GM12878 (cell line): ENCODE results near the gene BRIX1. TPM values are rescaled to one million over a fixed set of nuclear protein-coding genes. Genes with fewer than 3 reads are reported as not detected.
"Not testable (repeated sequence)": the region's sequence is repeated elsewhere in the genome, so short reads cannot be mapped to it uniquely, and the experiment has no call there.

ENCODE experiments used
- ATAC-seq: fragments of 200-7000 bp; cut with Tn5 transposase; 3 replicates; pipeline ENCODE4 v1.9.1; 2020; ENCODE audit warnings: mild to moderate bottlenecking, moderate library complexity
- BruUV-seq: library from RNA; stranded (reverse); fragments of 400-500 nt; replicated peaks from 2 replicates; lab custom pipeline; 2021; lab: Mats Ljungman, UMichigan
- CTCF ChIA-PET: fragments of 300-600 bp; sonication (Branson Sonifier 250); formaldehyde crosslinking; extraction: SDS; loops from one replicate; lab custom pipeline; 2021; ENCODE audit warnings: inconsistent platforms; lab: Yijun Ruan, JAX
- POLR2A ChIA-PET: fragments of 350-600 bp; formaldehyde crosslinking; extraction: SDS; loops from one replicate; lab custom pipeline; 2021; ENCODE audit warnings: inconsistent platforms; lab: Charles Lee
- RAD21 ChIA-PET: fragments of 300-600 bp; sonication (Branson Sonifier 250); formaldehyde crosslinking; loops from one replicate; lab custom pipeline; 2023; ENCODE audit warnings: antibody characterized with exemption; ENCODE audit not compliant: unreplicated experiment; lab: Charles Lee
- SMC1A ChIA-PET: fragments of 300-600 bp; sonication (Branson Sonifier 250); formaldehyde crosslinking; loops from one replicate; lab custom pipeline; 2023; ENCODE audit not compliant: unreplicated experiment, uncharacterized antibody; lab: Charles Lee
- DNase-seq: peaks from one replicate; pipeline ENCODE4 v3.0.0-alpha.2; 2011; ENCODE audit warnings: low read depth, low spot score
- FAIRE-seq: peaks from 3 replicates; lab custom pipeline; 2011; peaks lifted over from hg19 to GRCh38; lab: Jason Lieb, UNC
- H2AFZ ChIP-seq: 2 replicates; pipeline ENCODE4 v1.6.0; 2011; ENCODE audit warnings: low read depth, low read length, control low read depth; ENCODE audit not compliant: control insufficient read depth
- H3K27ac ChIP-seq: 2 replicates; pipeline ENCODE4 v1.5.1; 2011; ENCODE audit warnings: control low read depth; ENCODE audit not compliant: control insufficient read depth, insufficient read depth
- H3K27me3 ChIP-seq, 2 experiments: replicated peaks in 1 of 2; 2 replicates each; pipeline versions ENCODE4 v1.6.0 to v1.6.1; 2011; ENCODE audit warnings: low read length in 1 of 2; ENCODE audit not compliant: control insufficient read depth in 2 of 2, insufficient read depth in 2 of 2
- H3K36me3 ChIP-seq, 2 experiments: 2 replicates each; pipeline ENCODE4 v1.5.1; 2011; ENCODE audit warnings: low read length in 1 of 2; ENCODE audit not compliant: control insufficient read depth in 2 of 2, insufficient read depth in 2 of 2
- H3K4me1 ChIP-seq: 2 replicates; pipeline ENCODE4 v1.6.1; 2011; ENCODE audit warnings: mild to moderate bottlenecking, low read length, moderate library complexity, mixed read lengths; ENCODE audit not compliant: control insufficient read depth, insufficient read depth
- H3K4me2 ChIP-seq: 2 replicates; pipeline ENCODE4 v1.6.0; 2011; ENCODE audit warnings: control low read depth; ENCODE audit not compliant: control insufficient read depth, insufficient read depth
- H3K4me3 ChIP-seq: fragments of 200-600 bp; sonication (generic); 2 replicates; pipeline ENCODE4 v1.5.1; 2016
- H3K79me2 ChIP-seq: 2 replicates; pipeline ENCODE4 v1.6.0; 2011; ENCODE audit warnings: low read length; ENCODE audit not compliant: control insufficient read depth, insufficient read depth
- H3K9ac ChIP-seq: 2 replicates; pipeline ENCODE4 v1.8.0; 2011; ENCODE audit warnings: low read length, control low read depth, mixed read lengths; ENCODE audit not compliant: control insufficient read depth, insufficient read depth
- H3K9me3 ChIP-seq: replicated peaks from 3 replicates; pipeline ENCODE4 v1.5.1; 2011; ENCODE audit warnings: mild to moderate bottlenecking, low read length; ENCODE audit not compliant: control insufficient read depth, insufficient read depth
- H4K20me1 ChIP-seq: 2 replicates; pipeline ENCODE4 v1.6.0; 2011; ENCODE audit not compliant: control insufficient read depth, insufficient read depth
- CREB1 ChIP-seq: IDR thresholded peaks from 2 replicates; pipeline ENCODE4 v1.6.1; 2012; ENCODE audit warnings: low read depth, mild to moderate bottlenecking, inconsistent platforms
- EZH2 ChIP-seq: IDR thresholded peaks from 2 replicates; pipeline ENCODE4 v1.6.1; 2012; ENCODE audit warnings: low read depth, mild to moderate bottlenecking, control low read depth, inconsistent platforms, low read length, borderline replicate concordance; ENCODE audit not compliant: control insufficient read depth
- POLR2A ChIP-seq: IDR thresholded peaks from 2 replicates; pipeline ENCODE4 v1.6.1; 2011; ENCODE audit warnings: low read depth, mild to moderate bottlenecking, low read length
- YY1 ChIP-seq: IDR thresholded peaks from 2 replicates; pipeline ENCODE4 v1.6.1; 2011; ENCODE audit warnings: low read depth, mild to moderate bottlenecking, low read length
- ZNF384 ChIP-seq: IDR thresholded peaks from 2 replicates; pipeline ENCODE4 v1.6.1; 2012; ENCODE audit warnings: low read depth, mild to moderate bottlenecking, low read length, improper control_type of control experiment, borderline replicate concordance
- WGBS: methylation state at CpG from one replicate; pipeline ENCODE4 v1.1.6; 2016; ENCODE audit warnings: low lambda C conversion rate; ENCODE audit not compliant: insufficient replicate concordance, insufficient coverage; ENCODE audit errors: missing lambda C conversion rate; 5-methylcytosine and 5-hydroxymethylcytosine counted together
- in situ Hi-C: fragments of 300-500 bp; cut with MboI; formaldehyde crosslinking; loops from 9 replicates; pipeline ENCODE4 v1.14.3; 2018; ENCODE audit warnings: mixed read lengths
- intact Hi-C: fragments of 100-400 bp; cut with micrococcal nuclease; formaldehyde crosslinking; loops from one replicate; pipeline ENCODE4 v1.14.2; 2022; ENCODE audit not compliant: unreplicated experiment
- polyA plus RNA-seq, 11 experiments: library from polyadenylated mRNA; depleted of rRNA in 4 of 11; unstranded in 6 of 11; stranded (reverse) in 5 of 11; fragments of >200 nt; fragmentation: Nextera tagmentation in 4 of 11; fragmentation: Illumina TruSeq in 1 of 11; extraction: Ambion mirVana in 4 of 11; extraction: Trizol in 1 of 11; gene quantifications; 1 replicate in 1 of 11; 2 replicates in 10 of 11; pipeline versions ENCODE4 v1.2.1 to v1.2.3, GENCODE V29; 2011 to 2016; ENCODE audit warnings: inconsistent platforms in 2 of 11, missing spikeins in 2 of 11, low read depth in 1 of 11
- total RNA-seq, 4 experiments: library from RNA; depleted of rRNA in 3 of 4; stranded (reverse); fragments of >200 nt in 3 of 4; fragmentation: Illumina TruSeq in 1 of 4; extraction: Trizol in 1 of 4; gene quantifications; 2 replicates each; pipeline versions ENCODE4 v1.2.1 to v1.2.3, GENCODE V29; 2013 to 2021
- TF ChIP-seq, protein P1 (sequence below), 3 experiments: IDR thresholded peaks in 2 of 3; conservative IDR thresholded peaks in 1 of 3; 2 replicates each; pipeline ENCODE4 v1.5.1; 2011; ENCODE audit warnings: low read depth in 3 of 3, low read length in 3 of 3, mild to moderate bottlenecking in 3 of 3, control low read depth in 2 of 3, moderate library complexity in 2 of 3, inconsistent platforms in 1 of 3, mixed read lengths in 1 of 3; ENCODE audit not compliant: control insufficient read depth in 2 of 3, insufficient read depth in 1 of 3; ENCODE audit errors: extremely low read depth in 1 of 3
- TF ChIP-seq, protein P2 (sequence below): fragments of 450-650 bp; IDR thresholded peaks from 2 replicates; pipeline ENCODE4 v1.6.1; 2014; ENCODE audit warnings: mild to moderate bottlenecking
- TF ChIP-seq, protein P3 (sequence below): IDR thresholded peaks from 2 replicates; pipeline ENCODE4 v1.6.1; 2012; ENCODE audit warnings: low read depth, low read length, improper control_type of control experiment
- TF ChIP-seq, protein P4 (sequence below): IDR thresholded peaks from 2 replicates; pipeline ENCODE4 v1.6.1; 2012; ENCODE audit warnings: improper control_type of control experiment, low read depth, low read length; ENCODE audit not compliant: insufficient replicate concordance

The BRIX1 gene
- total and polyA plus RNA-seq, 10 of the 15 experiments (the other 5 are each of a cell fraction or from before 2014, with no cell fraction given), result 48.3 to 119 (median 78.9) TPM

DNA sequence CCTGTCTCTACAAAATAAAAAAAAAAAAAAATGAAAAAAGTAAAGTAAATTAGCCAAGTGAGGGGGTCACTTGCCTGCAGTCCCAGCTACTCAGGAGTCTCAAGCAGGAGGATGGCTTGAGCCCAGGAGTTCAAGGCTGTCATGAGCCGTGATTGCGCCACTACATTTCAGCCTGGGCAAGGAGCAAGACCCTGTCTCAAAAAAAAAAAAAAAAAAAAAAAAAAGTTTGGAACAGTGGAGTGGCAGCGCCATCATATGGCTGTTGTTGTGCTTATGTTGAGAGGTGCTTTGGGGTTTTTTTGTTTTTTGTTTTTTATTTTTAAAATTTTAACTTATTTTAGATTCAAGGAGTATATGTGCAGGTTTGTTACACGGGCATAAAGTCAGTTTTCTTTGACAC lies 3.6 kb downstream of the BRIX1 start (continued):
- TF ChIP-seq, protein P1, sequence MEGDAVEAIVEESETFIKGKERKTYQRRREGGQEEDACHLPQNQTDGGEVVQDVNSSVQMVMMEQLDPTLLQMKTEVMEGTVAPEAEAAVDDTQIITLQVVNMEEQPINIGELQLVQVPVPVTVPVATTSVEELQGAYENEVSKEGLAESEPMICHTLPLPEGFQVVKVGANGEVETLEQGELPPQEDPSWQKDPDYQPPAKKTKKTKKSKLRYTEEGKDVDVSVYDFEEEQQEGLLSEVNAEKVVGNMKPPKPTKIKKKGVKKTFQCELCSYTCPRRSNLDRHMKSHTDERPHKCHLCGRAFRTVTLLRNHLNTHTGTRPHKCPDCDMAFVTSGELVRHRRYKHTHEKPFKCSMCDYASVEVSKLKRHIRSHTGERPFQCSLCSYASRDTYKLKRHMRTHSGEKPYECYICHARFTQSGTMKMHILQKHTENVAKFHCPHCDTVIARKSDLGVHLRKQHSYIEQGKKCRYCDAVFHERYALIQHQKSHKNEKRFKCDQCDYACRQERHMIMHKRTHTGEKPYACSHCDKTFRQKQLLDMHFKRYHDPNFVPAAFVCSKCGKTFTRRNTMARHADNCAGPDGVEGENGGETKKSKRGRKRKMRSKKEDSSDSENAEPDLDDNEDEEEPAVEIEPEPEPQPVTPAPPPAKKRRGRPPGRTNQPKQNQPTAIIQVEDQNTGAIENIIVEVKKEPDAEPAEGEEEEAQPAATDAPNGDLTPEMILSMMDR (IDR thresholded peaks at IDR 0.05 in 2 of 3, conservative IDR thresholded peaks at IDR 0.05 in 1 of 3; ENCODE audit: control insufficient read depth in 2 of 3, extremely low read depth in 1 of 3, insufficient read depth in 1 of 3, low read depth in 3 of 3, low read length in 3 of 3), result peak in 2 of 3 experiments; percentile 14 to 21; a peak in 3 of 6 replicates
- TF ChIP-seq ZNF384, result peak; percentile 72
- TF ChIP-seq CREB1, result no peak
- no peak for TF ChIP-seq YY1
- TF ChIP-seq, protein P2, sequence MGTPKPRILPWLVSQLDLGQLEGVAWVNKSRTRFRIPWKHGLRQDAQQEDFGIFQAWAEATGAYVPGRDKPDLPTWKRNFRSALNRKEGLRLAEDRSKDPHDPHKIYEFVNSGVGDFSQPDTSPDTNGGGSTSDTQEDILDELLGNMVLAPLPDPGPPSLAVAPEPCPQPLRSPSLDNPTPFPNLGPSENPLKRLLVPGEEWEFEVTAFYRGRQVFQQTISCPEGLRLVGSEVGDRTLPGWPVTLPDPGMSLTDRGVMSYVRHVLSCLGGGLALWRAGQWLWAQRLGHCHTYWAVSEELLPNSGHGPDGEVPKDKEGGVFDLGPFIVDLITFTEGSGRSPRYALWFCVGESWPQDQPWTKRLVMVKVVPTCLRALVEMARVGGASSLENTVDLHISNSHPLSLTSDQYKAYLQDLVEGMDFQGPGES, result no peak
- TF ChIP-seq EZH2, result no peak
- TF ChIP-seq, protein P3, sequence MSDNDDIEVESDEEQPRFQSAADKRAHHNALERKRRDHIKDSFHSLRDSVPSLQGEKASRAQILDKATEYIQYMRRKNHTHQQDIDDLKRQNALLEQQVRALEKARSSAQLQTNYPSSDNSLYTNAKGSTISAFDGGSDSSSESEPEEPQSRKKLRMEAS, result no peak
- TF ChIP-seq, protein P4, sequence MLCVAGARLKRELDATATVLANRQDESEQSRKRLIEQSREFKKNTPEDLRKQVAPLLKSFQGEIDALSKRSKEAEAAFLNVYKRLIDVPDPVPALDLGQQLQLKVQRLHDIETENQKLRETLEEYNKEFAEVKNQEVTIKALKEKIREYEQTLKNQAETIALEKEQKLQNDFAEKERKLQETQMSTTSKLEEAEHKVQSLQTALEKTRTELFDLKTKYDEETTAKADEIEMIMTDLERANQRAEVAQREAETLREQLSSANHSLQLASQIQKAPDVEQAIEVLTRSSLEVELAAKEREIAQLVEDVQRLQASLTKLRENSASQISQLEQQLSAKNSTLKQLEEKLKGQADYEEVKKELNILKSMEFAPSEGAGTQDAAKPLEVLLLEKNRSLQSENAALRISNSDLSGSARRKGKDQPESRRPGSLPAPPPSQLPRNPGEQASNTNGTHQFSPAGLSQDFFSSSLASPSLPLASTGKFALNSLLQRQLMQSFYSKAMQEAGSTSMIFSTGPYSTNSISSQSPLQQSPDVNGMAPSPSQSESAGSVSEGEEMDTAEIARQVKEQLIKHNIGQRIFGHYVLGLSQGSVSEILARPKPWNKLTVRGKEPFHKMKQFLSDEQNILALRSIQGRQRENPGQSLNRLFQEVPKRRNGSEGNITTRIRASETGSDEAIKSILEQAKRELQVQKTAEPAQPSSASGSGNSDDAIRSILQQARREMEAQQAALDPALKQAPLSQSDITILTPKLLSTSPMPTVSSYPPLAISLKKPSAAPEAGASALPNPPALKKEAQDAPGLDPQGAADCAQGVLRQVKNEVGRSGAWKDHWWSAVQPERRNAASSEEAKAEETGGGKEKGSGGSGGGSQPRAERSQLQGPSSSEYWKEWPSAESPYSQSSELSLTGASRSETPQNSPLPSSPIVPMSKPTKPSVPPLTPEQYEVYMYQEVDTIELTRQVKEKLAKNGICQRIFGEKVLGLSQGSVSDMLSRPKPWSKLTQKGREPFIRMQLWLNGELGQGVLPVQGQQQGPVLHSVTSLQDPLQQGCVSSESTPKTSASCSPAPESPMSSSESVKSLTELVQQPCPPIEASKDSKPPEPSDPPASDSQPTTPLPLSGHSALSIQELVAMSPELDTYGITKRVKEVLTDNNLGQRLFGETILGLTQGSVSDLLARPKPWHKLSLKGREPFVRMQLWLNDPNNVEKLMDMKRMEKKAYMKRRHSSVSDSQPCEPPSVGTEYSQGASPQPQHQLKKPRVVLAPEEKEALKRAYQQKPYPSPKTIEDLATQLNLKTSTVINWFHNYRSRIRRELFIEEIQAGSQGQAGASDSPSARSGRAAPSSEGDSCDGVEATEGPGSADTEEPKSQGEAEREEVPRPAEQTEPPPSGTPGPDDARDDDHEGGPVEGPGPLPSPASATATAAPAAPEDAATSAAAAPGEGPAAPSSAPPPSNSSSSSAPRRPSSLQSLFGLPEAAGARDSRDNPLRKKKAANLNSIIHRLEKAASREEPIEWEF, result no peak
- TF ChIP-seq POLR2A, result no peak

DNA sequence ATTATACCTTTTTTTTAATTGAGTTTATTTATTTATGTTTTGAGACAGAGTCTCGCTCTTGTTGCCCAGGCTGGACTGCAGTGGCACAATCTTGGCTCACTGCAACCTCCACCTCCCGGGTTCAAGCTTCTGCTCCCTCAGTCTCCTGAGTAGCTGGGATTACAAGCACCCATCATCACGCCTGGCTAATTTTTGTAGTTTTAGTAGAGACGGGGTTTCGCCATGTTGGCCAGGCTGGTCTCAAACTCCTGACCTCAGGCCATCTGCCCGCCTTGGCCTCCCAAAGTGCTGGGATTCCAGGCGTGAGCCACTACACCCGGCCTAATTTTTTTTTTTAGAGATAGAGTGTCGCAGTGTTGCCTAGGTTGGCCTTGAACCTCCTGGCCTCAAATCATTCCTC lies 7.7 kb downstream of the BRIX1 start:
- Histone ChIP-seq H3K79me2 (peaks cover 23% of the 10 kb centered on the region), H3K36me3 (peaks cover 0 to 27% of the 10 kb centered on the region in 2 experiments; a peak in 3 of 4 replicates)
- H3K9me3 ChIP-seq, H2AFZ ChIP-seq, H3K9ac ChIP-seq, H3K27ac ChIP-seq, ATAC-seq, H4K20me1 ChIP-seq, H3K4me3 ChIP-seq, POLR2A ChIA-PET, H3K27me3 ChIP-seq, BruUV-seq, H3K4me2 ChIP-seq, FAIRE-seq, DNase-seq, H3K4me1 ChIP-seq: not testable (repeated sequence)
- in situ Hi-C loops, result loop anchor here (25.0 kb wide), 2 partner anchors 436 to 911 kb away; partner anchors contain the start of gene AMACR
- CTCF ChIA-PET, result interaction anchor here (0.7 to 2.3 kb wide), 4 partner anchors 25 to 1443 kb away, joined by 3 to 8 read pairs (median 4); no protein-coding TSS in a partner anchor
- SMC1A ChIA-PET, result interaction anchor here (1.6 kb wide), 1 partner anchor 80 kb away, joined by 6 read pairs; no protein-coding TSS in a partner anchor
- 96% methylated on average over 9 of the region's 9 CpGs for WGBS
- RAD21 ChIA-PET, result interaction anchor here (1.0 to 2.0 kb wide), 2 partner anchors 8 to 23 kb away, joined by 3 to 8 read pairs; partner anchors contain the start of genes BRIX1 and RAD1
- intact Hi-C loops, result loop anchor here (10.0 kb wide), 1 partner anchor 1232 kb away; the partner anchor contains the start of genes LMBRD2 and SKP2
